Measurements from ENCODE around the gene ZFR.
"Not testable (repeated sequence)": the region's sequence is repeated elsewhere in the genome, so short reads cannot be mapped to it uniquely, and the experiment has no call there.

Gene ZFR

DNA sequence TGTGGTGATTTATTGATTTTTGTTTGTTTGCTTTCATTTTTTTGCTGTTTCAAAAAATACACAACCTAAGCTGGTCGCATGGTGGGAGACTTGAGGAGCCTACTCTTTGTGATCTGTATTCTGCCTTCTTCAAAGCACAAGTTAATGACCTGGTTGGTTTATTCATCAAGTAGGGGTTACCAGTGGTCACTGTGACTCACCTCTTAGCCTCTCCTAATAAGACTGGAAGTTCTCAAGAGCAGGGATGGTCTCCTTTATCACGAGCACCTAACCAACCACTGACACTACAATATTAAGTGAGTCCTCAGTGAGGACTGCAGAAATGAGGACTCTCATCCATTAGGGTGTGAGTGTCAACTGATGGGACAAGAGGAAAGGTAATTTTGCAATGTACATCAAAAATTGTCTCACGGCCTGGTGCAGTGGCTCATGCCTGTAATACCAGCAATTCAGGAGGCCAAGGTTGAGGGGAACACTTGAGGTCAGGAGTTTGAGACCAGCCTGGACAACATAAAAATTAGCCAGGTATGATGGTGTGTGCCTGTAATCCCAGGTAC is 118.2 kb downstream of the ZFR start:
- Histone ChIP-seq H3K36me3 (replicated peaks) (no peaks in the 10 kb centered on the region), H3K4me3 (no peak overlapping the region), H3K4me1 (no peaks in the 10 kb centered on the region), H3K27me3 (ENCODE audit: low read depth) (no peaks in the 10 kb centered on the region), H3K9me3 (no peaks in the 10 kb centered on the region; the same call in 1 of the 2 replicates)
- in situ Hi-C loops (cut with MboI; ENCODE audit: low sequenced_read_pairs): no loop called here
- no peak for DNase-seq (ENCODE audit: low spot score in 2 of 2)

DNA sequence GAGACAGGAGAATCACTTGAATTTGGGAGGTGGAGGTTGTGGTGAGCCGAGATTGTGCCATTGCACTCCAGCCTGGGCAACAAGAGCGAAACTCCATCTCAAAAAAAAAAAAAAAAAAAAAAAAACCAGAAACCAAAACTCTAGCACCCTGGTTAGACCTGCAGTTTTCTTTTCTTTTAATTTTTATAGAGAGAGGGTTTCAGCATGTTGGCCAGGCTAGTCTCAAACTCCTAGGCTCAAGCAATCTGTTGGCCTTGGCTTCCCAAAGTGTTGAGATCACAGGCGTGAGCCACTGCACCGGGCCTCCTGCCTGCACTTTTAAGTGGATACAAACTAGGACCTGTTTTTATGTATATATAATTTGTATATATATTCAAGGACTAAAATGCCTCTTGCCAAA is 118.9 kb downstream of the ZFR start:
- Histone ChIP-seq H3K9me3 (no peaks in the 10 kb centered on the region; the same call in 1 of the 2 replicates), H3K4me1 (no peaks in the 10 kb centered on the region), H3K36me3 (replicated peaks) (no peaks in the 10 kb centered on the region), H3K27me3 (ENCODE audit: low read depth) (no peaks in the 10 kb centered on the region), H3K4me3 (no peak overlapping the region)
- DNase-seq (ENCODE audit: low spot score in 2 of 2): no peak
- in situ Hi-C loops (cut with MboI; ENCODE audit: low sequenced_read_pairs): no loop called here

- no peaks in the 10 kb centered on the region; the same call in 1 of the 2 replicates for H3K9me3 ChIP-seq
- H3K36me3 ChIP-seq (replicated peaks): no peaks in the 10 kb centered on the region
- DNase-seq (ENCODE audit: low spot score in 2 of 2): no peak
- H3K27me3 ChIP-seq (ENCODE audit: low read depth): no peaks in the 10 kb centered on the region
- in situ Hi-C loops (cut with MboI; ENCODE audit: low sequenced_read_pairs): no loop called here
- no peaks in the 10 kb centered on the region for H3K4me1 ChIP-seq
- no peak overlapping the region for H3K4me3 ChIP-seq
Measured at GRCh38 chr5:32325062-32325461, 119.5 kb downstream of the ZFR start.

GRCh38 chr5:32323741-32324140 is 120.8 kb downstream of the ZFR start:
- Histone ChIP-seq H3K27me3 (ENCODE audit: low read depth) (no peaks in the 10 kb centered on the region), H3K4me1 (no peaks in the 10 kb centered on the region), H3K9me3 (no peaks in the 10 kb centered on the region; the same call in 1 of the 2 replicates), H3K4me3 (no peak overlapping the region), H3K36me3 (replicated peaks) (no peaks in the 10 kb centered on the region)
- in situ Hi-C loops (cut with MboI; ENCODE audit: low sequenced_read_pairs): no loop called here
- DNase-seq (ENCODE audit: low spot score in 2 of 2): no peak

- H3K4me3 ChIP-seq: no peak overlapping the region
- in situ Hi-C loops (cut with MboI; ENCODE audit: low sequenced_read_pairs): no loop called here
Measured at GRCh38 chr5:32322882-32323281, 121.7 kb downstream of the ZFR start.

GRCh38 chr5:32321787-32322186 is 122.8 kb downstream of the ZFR start:
- H3K4me1 ChIP-seq; in situ Hi-C loops (cut with MboI; ENCODE audit: low sequenced_read_pairs): not testable (repeated sequence)

More at GRCh38 chr5:32322882-32323281, 121.7 kb downstream of the ZFR start:
- Histone ChIP-seq H3K9me3 (no peaks in the 10 kb centered on the region; the same call in 1 of the 2 replicates), H3K4me1 (no peaks in the 10 kb centered on the region), H3K27me3 (ENCODE audit: low read depth) (no peaks in the 10 kb centered on the region), H3K36me3 (replicated peaks) (no peaks in the 10 kb centered on the region)
- DNase-seq (ENCODE audit: low spot score in 2 of 2): no peak

GRCh38 chr5:32320576-32320975 is 124.0 kb downstream of the ZFR start:
- no peaks in the 10 kb centered on the region for H3K36me3 ChIP-seq (replicated peaks)
- no peak for DNase-seq (ENCODE audit: low spot score in 2 of 2)
- H3K4me1 ChIP-seq: no peaks in the 10 kb centered on the region
- in situ Hi-C loops (cut with MboI; ENCODE audit: low sequenced_read_pairs): no loop called here
- H3K9me3 ChIP-seq: no peaks in the 10 kb centered on the region; the same call in 1 of the 2 replicates
- no peak overlapping the region for H3K4me3 ChIP-seq
- no peaks in the 10 kb centered on the region for H3K27me3 ChIP-seq (ENCODE audit: low read depth)

More at GRCh38 chr5:32321787-32322186, 122.8 kb downstream of the ZFR start:
- not testable (repeated sequence) for H3K27me3 ChIP-seq (ENCODE audit: low read depth); DNase-seq (ENCODE audit: low spot score in 2 of 2); H3K9me3 ChIP-seq; H3K36me3 ChIP-seq (replicated peaks); H3K4me3 ChIP-seq

GRCh38 chr5:32319926-32320543 is 124.5 kb downstream of the ZFR start:
- H3K27me3 ChIP-seq (ENCODE audit: low read depth): no peaks in the 10 kb centered on the region
- H3K9me3 ChIP-seq: no peaks in the 10 kb centered on the region; the same call in 1 of the 2 replicates
- in situ Hi-C loops (cut with MboI; ENCODE audit: low sequenced_read_pairs): no loop called here
- DNase-seq (ENCODE audit: low spot score in 2 of 2): no peak
- H3K4me3 ChIP-seq: no peak overlapping the region
- no peaks in the 10 kb centered on the region for H3K36me3 ChIP-seq (replicated peaks)
- no peaks in the 10 kb centered on the region for H3K4me1 ChIP-seq

DNA sequence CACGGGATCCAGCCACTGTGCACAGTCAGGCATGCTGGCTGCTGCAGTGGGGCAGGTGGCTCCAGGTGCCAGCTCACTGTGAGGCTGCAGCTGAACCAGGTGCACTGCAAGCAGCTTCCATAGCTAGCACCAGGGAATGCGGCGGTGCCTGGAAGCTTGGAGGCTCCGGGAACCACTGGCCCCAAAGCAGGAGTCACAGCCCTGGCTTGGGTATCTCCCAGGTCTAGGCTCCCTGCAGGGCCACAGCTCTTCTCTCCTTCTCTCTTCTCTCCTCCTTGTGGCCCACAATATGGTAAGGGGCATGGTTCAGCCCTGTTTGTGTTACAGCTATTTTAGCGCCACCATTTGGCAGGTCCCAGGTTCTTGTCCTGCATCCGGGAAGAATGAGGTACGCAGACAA is 125.1 kb downstream of the ZFR start:
- no peak overlapping the region for H3K4me3 ChIP-seq
- no peaks in the 10 kb centered on the region; the same call in 1 of the 2 replicates for H3K9me3 ChIP-seq
- in situ Hi-C loops (cut with MboI; ENCODE audit: low sequenced_read_pairs): no loop called here
- DNase-seq (ENCODE audit: low spot score in 2 of 2): no peak
- H3K36me3 ChIP-seq (replicated peaks): no peaks in the 10 kb centered on the region
- no peaks in the 10 kb centered on the region for H3K27me3 ChIP-seq (ENCODE audit: low read depth)
- no peaks in the 10 kb centered on the region for H3K4me1 ChIP-seq

GRCh38 chr5:32317041-32317440 is 127.5 kb downstream of the ZFR start:
- no peaks in the 10 kb centered on the region; the same call in 1 of the 2 replicates for H3K9me3 ChIP-seq
- no peak overlapping the region for H3K4me3 ChIP-seq
- no peaks in the 10 kb centered on the region; the same call in 1 of the 2 replicates for H3K36me3 ChIP-seq (replicated peaks)
- H3K4me1 ChIP-seq: peaks cover 3% of the 10 kb centered on the region; the same call in 1 of the 2 replicates
- DNase-seq (ENCODE audit: low spot score in 2 of 2): no peak
- in situ Hi-C loops (cut with MboI; ENCODE audit: low sequenced_read_pairs): no loop called here
- no peaks in the 10 kb centered on the region for H3K27me3 ChIP-seq (ENCODE audit: low read depth)

DNA sequence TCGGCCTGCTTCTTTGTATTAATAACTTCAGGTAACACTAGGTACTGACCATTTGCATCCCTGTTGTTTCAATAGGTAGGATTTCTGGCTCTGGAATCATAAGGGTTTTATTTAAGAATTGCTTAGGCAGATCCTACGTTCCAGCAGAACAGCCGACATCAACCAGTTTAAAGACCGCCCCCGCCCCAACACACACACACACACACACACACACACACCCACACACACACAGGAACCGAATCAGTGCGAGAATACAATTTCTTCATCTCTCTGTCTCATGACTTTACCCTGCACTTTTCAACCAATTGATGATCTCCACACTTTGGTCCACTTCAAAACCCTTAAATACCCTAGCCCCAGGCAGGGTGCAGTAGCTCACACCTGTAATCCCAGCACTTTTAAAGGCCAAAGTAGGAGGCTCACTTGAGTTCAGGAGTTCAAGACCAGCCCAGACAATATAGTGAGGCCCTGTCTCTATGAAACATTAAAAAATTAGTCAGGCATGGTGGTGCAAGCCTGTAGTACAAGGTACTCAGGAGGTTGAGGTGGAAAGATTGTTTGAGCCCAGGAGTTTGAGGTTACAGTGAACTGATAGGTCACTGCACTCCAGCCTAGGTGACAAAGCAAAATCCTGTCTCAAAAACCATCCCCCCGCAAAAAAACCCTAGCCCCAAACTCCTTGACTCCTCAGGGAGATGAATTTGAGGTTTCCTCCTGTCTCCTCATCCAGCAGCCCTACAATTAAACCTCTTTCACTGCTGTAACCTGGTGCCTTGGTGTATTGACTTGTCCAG is 129.1 kb downstream of the ZFR start:
- peaks cover 11% of the 10 kb centered on the region for H3K4me1 ChIP-seq
- H3K36me3 ChIP-seq (replicated peaks): no peaks in the 10 kb centered on the region; the same call in 1 of the 2 replicates
- DNase-seq (ENCODE audit: low spot score in 2 of 2): no peak
- no peaks in the 10 kb centered on the region for H3K9me3 ChIP-seq
- in situ Hi-C loops (cut with MboI; ENCODE audit: low sequenced_read_pairs): no loop called here
- H3K27me3 ChIP-seq (ENCODE audit: low read depth): no peaks in the 10 kb centered on the region
- no peak overlapping the region for H3K4me3 ChIP-seq

- H3K9me3 ChIP-seq: no peaks in the 10 kb centered on the region
- no peaks in the 10 kb centered on the region for H3K27me3 ChIP-seq (ENCODE audit: low read depth)
- peaks cover 2% of the 10 kb centered on the region; the same call in 1 of the 2 replicates for H3K36me3 ChIP-seq (replicated peaks)
- in situ Hi-C loops (cut with MboI; ENCODE audit: low sequenced_read_pairs): no loop called here
- H3K4me3 ChIP-seq: no peak overlapping the region
- DNase-seq (ENCODE audit: low spot score in 2 of 2): no peak
- H3K4me1 ChIP-seq: peaks cover 11% of the 10 kb centered on the region
Measured at GRCh38 chr5:32314658-32315057, 129.9 kb downstream of the ZFR start.

DNA sequence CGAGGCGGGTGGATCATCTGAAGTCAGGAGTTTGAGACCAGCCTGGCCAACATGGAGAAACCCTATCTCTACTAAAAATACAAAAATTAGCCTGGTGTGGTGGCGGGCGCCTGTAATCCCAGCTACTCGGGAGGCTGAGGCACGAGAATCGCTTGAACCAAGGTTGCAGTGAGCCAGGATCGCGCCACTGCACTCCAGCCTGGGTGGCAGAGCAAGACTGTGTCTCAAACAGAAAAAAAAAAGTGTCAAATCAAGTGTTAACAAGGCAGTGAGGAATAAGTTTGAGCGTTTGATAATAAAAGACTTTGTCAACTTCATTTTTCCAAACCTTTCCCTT is 130.4 kb downstream of the ZFR start:
- H3K4me3 ChIP-seq; H3K36me3 ChIP-seq (replicated peaks); in situ Hi-C loops (cut with MboI; ENCODE audit: low sequenced_read_pairs); DNase-seq (ENCODE audit: low spot score in 2 of 2); H3K27me3 ChIP-seq (ENCODE audit: low read depth); H3K9me3 ChIP-seq: not testable (repeated sequence)
- H3K4me1 ChIP-seq: peaks cover 11% of the 10 kb centered on the region
